ENCODE measurements around the gene FNDC1. TPM values are rescaled to one million over a fixed set of nuclear protein-coding genes. Genes with fewer than 3 reads are reported as not detected.
"Not testable (repeated sequence)": the region's sequence is repeated elsewhere in the genome, so short reads cannot be mapped to it uniquely, and the experiment has no call there.

The FNDC1 gene
- total RNA-seq, 1 experiment from 2014 or later, result not detected

GRCh38 chr6:159279790-159280277, 110.6 kb downstream of the FNDC1 start:
- Histone ChIP-seq H3K9me2 (replicated peaks; ENCODE audit: low read length) (no peaks in the 10 kb centered on the region), H3K36me3 (ENCODE audit: low read depth, low read length) (no peaks in the 10 kb centered on the region), H3K27me3 (ENCODE audit: low read length) (peaks cover 11% of the 10 kb centered on the region; the same call in 1 of the 2 replicates), H3K4me3 (ENCODE audit: low read length) (no peak overlapping the region), H3K79me2 (ENCODE audit: low read length) (no peaks in the 10 kb centered on the region), H3F3A (ENCODE audit: low read length, unreplicated experiment) (no peaks in the 10 kb centered on the region), H3K27ac (ENCODE audit: low read length) (no peak overlapping the region), H3K9ac (ENCODE audit: low read length) (no peak overlapping the region), H2AFZ (ENCODE audit: low read length) (no peak overlapping the region), H3K4me1 (ENCODE audit: insufficient read depth, low read length) (no peaks in the 10 kb centered on the region), H3K4me2 (ENCODE audit: low read length) (no peak overlapping the region), H4K20me1 (ENCODE audit: low read length) (no peaks in the 10 kb centered on the region), H3K9me3 (ENCODE audit: low read length) (no peaks in the 10 kb centered on the region)
- intact Hi-C loops (cut with micrococcal nuclease), result no loop called here
- BruUV-seq (replicated peaks), result no TSS peak
- ChIA-PET CTCF (no interaction called here), POLR2A (ENCODE audit: unreplicated experiment) (no interaction called here)
- DNase-seq, result no peak
- ATAC-seq, result no peak
- TF ChIP-seq CTCF (conservative IDR thresholded peaks at IDR 0.05; ENCODE audit: low read depth, low read length), result no peak
- no peak for TF ChIP-seq EZH2phosphoT487 (IDR thresholded peaks at IDR 0.05; ENCODE audit: borderline replicate concordance, low read length)
- no peak for TF ChIP-seq EZH2 (IDR thresholded peaks at IDR 0.05; ENCODE audit: low read length, unreplicated experiment)

- no peak for DNase-seq
- Histone ChIP-seq H3K27ac (ENCODE audit: low read length) (no peak overlapping the region), H3K36me3 (ENCODE audit: low read depth, low read length) (no peaks in the 10 kb centered on the region), H3K4me3 (ENCODE audit: low read length) (no peak overlapping the region), H3K9me3 (ENCODE audit: low read length) (no peaks in the 10 kb centered on the region), H2AFZ (ENCODE audit: low read length) (no peak overlapping the region), H3K4me1 (ENCODE audit: insufficient read depth, low read length) (no peaks in the 10 kb centered on the region), H3K9me2 (replicated peaks; ENCODE audit: low read length) (no peaks in the 10 kb centered on the region), H3K79me2 (ENCODE audit: low read length) (no peaks in the 10 kb centered on the region), H3K9ac (ENCODE audit: low read length) (no peak overlapping the region), H4K20me1 (ENCODE audit: low read length) (no peaks in the 10 kb centered on the region), H3K4me2 (ENCODE audit: low read length) (no peak overlapping the region), H3F3A (ENCODE audit: low read length, unreplicated experiment) (no peaks in the 10 kb centered on the region), H3K27me3 (ENCODE audit: low read length) (peaks cover 6% of the 10 kb centered on the region; the same call in 1 of the 2 replicates)
- no peak for ATAC-seq
- BruUV-seq (replicated peaks), result no TSS peak
- intact Hi-C loops (cut with micrococcal nuclease), result no loop called here
- ChIA-PET POLR2A (ENCODE audit: unreplicated experiment) (no interaction called here), CTCF (interaction anchor here (0.6 kb wide), 1 partner anchor 1536 kb away, joined by 3 read pairs; no protein-coding TSS in a partner anchor)
- TF ChIP-seq EZH2phosphoT487 (IDR thresholded peaks at IDR 0.05; ENCODE audit: borderline replicate concordance, low read length) (no peak), EZH2 (IDR thresholded peaks at IDR 0.05; ENCODE audit: low read length, unreplicated experiment) (no peak), CTCF (conservative IDR thresholded peaks at IDR 0.05; ENCODE audit: low read depth, low read length) (no peak)
These were observed 113.2 kb downstream of the FNDC1 start for GRCh38 chr6:159282421-159282820.

- H3K79me2 ChIP-seq (ENCODE audit: low read length); H4K20me1 ChIP-seq (ENCODE audit: low read length); H3K9ac ChIP-seq (ENCODE audit: low read length); BruUV-seq (replicated peaks); H3K27me3 ChIP-seq (ENCODE audit: low read length); H3K4me2 ChIP-seq (ENCODE audit: low read length); H3K9me2 ChIP-seq (replicated peaks; ENCODE audit: low read length); H3K4me1 ChIP-seq (ENCODE audit: insufficient read depth, low read length); H3K36me3 ChIP-seq (ENCODE audit: low read depth, low read length); H3K9me3 ChIP-seq (ENCODE audit: low read length); intact Hi-C loops (cut with micrococcal nuclease); H3F3A ChIP-seq (ENCODE audit: low read length, unreplicated experiment); H2AFZ ChIP-seq (ENCODE audit: low read length); DNase-seq; CTCF ChIA-PET; H3K27ac ChIP-seq (ENCODE audit: low read length); POLR2A ChIA-PET (ENCODE audit: unreplicated experiment); ATAC-seq; H3K4me3 ChIP-seq (ENCODE audit: low read length): not testable (repeated sequence)
These were observed 115.5 kb downstream of the FNDC1 start for GRCh38 chr6:159284661-159285060.
